IgD-negative memory B cell (primary cell): ENCODE results near the gene AP4M1. TPM values are rescaled to one million over a fixed set of nuclear protein-coding genes. Genes with fewer than 3 reads are reported as not detected.

Experiments
- H3K27ac Mint-ChIP-seq, 3 donors: one replicate each; pipeline ENCODE4 v1.8.0; 2020 to 2022; ENCODE audit warnings: mild to moderate bottlenecking in 3 of 3, mixed read lengths in 3 of 3, moderate library complexity in 1 of 3
- H3K27me3 Mint-ChIP-seq: one replicate; pipeline ENCODE4 v1.8.0; 2021; ENCODE audit warnings: mixed read lengths
- H3K36me3 Mint-ChIP-seq: one replicate; pipeline ENCODE4 v1.8.0; 2020; ENCODE audit warnings: mild to moderate bottlenecking, mixed read lengths
- H3K4me1 Mint-ChIP-seq, 3 donors: one replicate each; pipeline ENCODE4 v1.8.0; 2020 to 2022; ENCODE audit warnings: mixed read lengths in 3 of 3, mild to moderate bottlenecking in 1 of 3
- H3K4me3 Mint-ChIP-seq, 4 donors: one replicate each; pipeline ENCODE4 v1.8.0; 2020 to 2022; ENCODE audit warnings: mild to moderate bottlenecking in 4 of 4, mixed read lengths in 4 of 4, moderate library complexity in 3 of 4
- H3K9me3 Mint-ChIP-seq, 3 donors: one replicate each; pipeline ENCODE4 v1.8.0; 2020 to 2021; ENCODE audit warnings: mixed read lengths in 3 of 3, mild to moderate bottlenecking in 1 of 3
- polyA plus RNA-seq: library from polyadenylated mRNA; unstranded; fragments of 300-500 nt; fragmentation: Illumina TruSeq; gene quantifications from one replicate; pipeline ENCODE4 v1.2.3, GENCODE V29; 2021

AP4M1 gene
- polyA plus RNA-seq, 1 donor from 2014 or later = 4.5 TPM

GRCh38 chr7:100109521-100110163 lies 8.2 kb downstream of the AP4M1 start:
- Mint-ChIP-seq H3K4me3 (no peak overlapping the region), H3K36me3 (peaks cover 2% of the 10 kb centered on the region), H3K4me1 (no peaks in the 10 kb centered on the region), H3K27me3 (no peaks in the 10 kb centered on the region), H3K9me3 (no peaks in the 10 kb centered on the region), H3K27ac (no peak overlapping the region)

GRCh38 chr7:100111156-100111555 lies 9.7 kb downstream of the AP4M1 start:
- H3K4me1 Mint-ChIP-seq = no peaks in the 10 kb centered on the region
- no peaks in the 10 kb centered on the region for H3K27me3 Mint-ChIP-seq
- H3K36me3 Mint-ChIP-seq = peaks cover 2% of the 10 kb centered on the region
- H3K9me3 Mint-ChIP-seq = no peaks in the 10 kb centered on the region
- peak overlapping the region in 1 of 3 donors; percentile 35 for H3K27ac Mint-ChIP-seq
- peak overlapping the region in 1 of 4 donors; percentile 32 for H3K4me3 Mint-ChIP-seq

DNA sequence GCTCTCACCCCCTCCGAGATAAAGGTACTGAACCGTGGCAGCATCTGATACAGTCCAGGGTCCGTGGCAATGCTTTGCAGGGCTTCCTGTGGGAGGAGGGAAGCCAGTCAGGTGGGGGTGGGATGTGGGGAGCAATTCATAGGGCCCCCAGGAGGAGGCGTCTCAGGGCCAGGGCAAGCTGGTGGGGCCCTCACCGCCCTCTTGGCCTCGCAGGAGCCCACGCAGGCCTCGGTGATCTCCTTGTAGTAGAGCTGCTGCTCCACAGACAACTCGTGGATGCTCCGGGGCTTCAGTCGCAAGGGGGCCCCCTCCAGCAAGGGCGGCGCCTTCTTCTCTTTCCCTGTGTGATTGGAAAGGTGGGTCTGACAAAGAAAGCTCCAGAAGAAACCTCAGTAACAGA lies 10.5 kb downstream of the AP4M1 start:
- H3K27me3 Mint-ChIP-seq = no peaks in the 10 kb centered on the region

GRCh38 chr7:100115026-100115425 lies 13.6 kb downstream of the AP4M1 start:
- no peaks in the 10 kb centered on the region for H3K9me3 Mint-ChIP-seq
- no peak overlapping the region for H3K27ac Mint-ChIP-seq
- H3K36me3 Mint-ChIP-seq = peaks cover 2% of the 10 kb centered on the region
- peaks cover 10 to 14% (median 11%) of the 10 kb centered on the region in 3 donors for H3K4me1 Mint-ChIP-seq
- H3K4me3 Mint-ChIP-seq = no peak overlapping the region
- H3K27me3 Mint-ChIP-seq = no peaks in the 10 kb centered on the region

More for the DNA sequence above, 10.5 kb downstream of the AP4M1 start:
- Mint-ChIP-seq H3K27ac (no peak overlapping the region), H3K36me3 (peaks cover 2% of the 10 kb centered on the region), H3K9me3 (no peaks in the 10 kb centered on the region), H3K4me3 (peak overlapping the region in 1 of 4 donors; percentile 54), H3K4me1 (peaks cover 0 to 3% (median 0%) of the 10 kb centered on the region in 3 donors)

- peak overlapping the region; percentile 99 for H3K27ac Mint-ChIP-seq
- peak overlapping the region; percentile 96 to 98 (median 96) for H3K4me3 Mint-ChIP-seq
- peaks cover 3% of the 10 kb centered on the region for H3K36me3 Mint-ChIP-seq
- no peaks in the 10 kb centered on the region for H3K27me3 Mint-ChIP-seq
- no peaks in the 10 kb centered on the region for H3K9me3 Mint-ChIP-seq
- peaks cover 14 to 19% (median 17%) of the 10 kb centered on the region in 3 donors for H3K4me1 Mint-ChIP-seq
These were observed 17.1 kb downstream of the AP4M1 start for GRCh38 chr7:100118388-100119071.

- Mint-ChIP-seq H3K27me3 (no peaks in the 10 kb centered on the region), H3K4me1 (peaks cover 17 to 21% (median 19%) of the 10 kb centered on the region in 3 donors), H3K36me3 (peaks cover 2% of the 10 kb centered on the region), H3K4me3 (peak within 1 kb of the TSS; percentile 96 to 98 (median 96)), H3K27ac (peak within 1 kb of the TSS; percentile 99), H3K9me3 (no peaks in the 10 kb centered on the region)
These were observed 17.9 kb downstream of the AP4M1 start, which contains the start of the genes CNPY4 and TAF6 for GRCh38 chr7:100119072-100119969. CNPY4 (plus strand) TSS chr7:100119634; CDS start chr7:100119745, 111 bp downstream. TAF6 (minus strand) TSS chr7:100119358; CDS start chr7:100114209, 5,149 bp downstream.

GRCh38 chr7:100119970-100120732 lies 18.7 kb downstream of the AP4M1 start:
- no peaks in the 10 kb centered on the region for H3K27me3 Mint-ChIP-seq
- peak overlapping the region; percentile 96 to 98 (median 96) for H3K4me3 Mint-ChIP-seq
- no peaks in the 10 kb centered on the region for H3K9me3 Mint-ChIP-seq
- peaks cover 2% of the 10 kb centered on the region for H3K36me3 Mint-ChIP-seq
- H3K27ac Mint-ChIP-seq = peak overlapping the region; percentile 99
- H3K4me1 Mint-ChIP-seq = peaks cover 22 to 29% (median 25%) of the 10 kb centered on the region in 3 donors

- no peaks in the 10 kb centered on the region for H3K9me3 Mint-ChIP-seq
- peak overlapping the region; percentile 91 to 98 (median 96) for H3K4me3 Mint-ChIP-seq
- peak overlapping the region; percentile 4 to 99 (median 99) for H3K27ac Mint-ChIP-seq
- H3K4me1 Mint-ChIP-seq = peaks cover 25 to 29% (median 28%) of the 10 kb centered on the region in 3 donors
- peaks cover 2% of the 10 kb centered on the region for H3K36me3 Mint-ChIP-seq
- H3K27me3 Mint-ChIP-seq = no peaks in the 10 kb centered on the region
These were observed 19.2 kb downstream of the AP4M1 start for GRCh38 chr7:100120733-100121036.

- H3K27me3 Mint-ChIP-seq = no peaks in the 10 kb centered on the region
- peaks cover 5% of the 10 kb centered on the region for H3K36me3 Mint-ChIP-seq
- no peaks in the 10 kb centered on the region for H3K9me3 Mint-ChIP-seq
- peaks cover 29 to 33% (median 31%) of the 10 kb centered on the region in 3 donors for H3K4me1 Mint-ChIP-seq
- H3K27ac Mint-ChIP-seq = peak overlapping the region in 2 of 3 donors; percentile 52 to 73
- H3K4me3 Mint-ChIP-seq = peak overlapping the region in 1 of 4 donors; percentile 30
These were observed 20.6 kb downstream of the AP4M1 start for GRCh38 chr7:100122067-100122466.

GRCh38 chr7:100122568-100122967 lies 21.1 kb downstream of the AP4M1 start:
- no peaks in the 10 kb centered on the region for H3K27me3 Mint-ChIP-seq
- H3K27ac Mint-ChIP-seq = no peak overlapping the region
- H3K4me3 Mint-ChIP-seq = peak overlapping the region in 2 of 4 donors; percentile 28 to 70
- H3K9me3 Mint-ChIP-seq = no peaks in the 10 kb centered on the region
- H3K36me3 Mint-ChIP-seq = peaks cover 5% of the 10 kb centered on the region
- peaks cover 30 to 33% (median 31%) of the 10 kb centered on the region in 3 donors for H3K4me1 Mint-ChIP-seq

DNA sequence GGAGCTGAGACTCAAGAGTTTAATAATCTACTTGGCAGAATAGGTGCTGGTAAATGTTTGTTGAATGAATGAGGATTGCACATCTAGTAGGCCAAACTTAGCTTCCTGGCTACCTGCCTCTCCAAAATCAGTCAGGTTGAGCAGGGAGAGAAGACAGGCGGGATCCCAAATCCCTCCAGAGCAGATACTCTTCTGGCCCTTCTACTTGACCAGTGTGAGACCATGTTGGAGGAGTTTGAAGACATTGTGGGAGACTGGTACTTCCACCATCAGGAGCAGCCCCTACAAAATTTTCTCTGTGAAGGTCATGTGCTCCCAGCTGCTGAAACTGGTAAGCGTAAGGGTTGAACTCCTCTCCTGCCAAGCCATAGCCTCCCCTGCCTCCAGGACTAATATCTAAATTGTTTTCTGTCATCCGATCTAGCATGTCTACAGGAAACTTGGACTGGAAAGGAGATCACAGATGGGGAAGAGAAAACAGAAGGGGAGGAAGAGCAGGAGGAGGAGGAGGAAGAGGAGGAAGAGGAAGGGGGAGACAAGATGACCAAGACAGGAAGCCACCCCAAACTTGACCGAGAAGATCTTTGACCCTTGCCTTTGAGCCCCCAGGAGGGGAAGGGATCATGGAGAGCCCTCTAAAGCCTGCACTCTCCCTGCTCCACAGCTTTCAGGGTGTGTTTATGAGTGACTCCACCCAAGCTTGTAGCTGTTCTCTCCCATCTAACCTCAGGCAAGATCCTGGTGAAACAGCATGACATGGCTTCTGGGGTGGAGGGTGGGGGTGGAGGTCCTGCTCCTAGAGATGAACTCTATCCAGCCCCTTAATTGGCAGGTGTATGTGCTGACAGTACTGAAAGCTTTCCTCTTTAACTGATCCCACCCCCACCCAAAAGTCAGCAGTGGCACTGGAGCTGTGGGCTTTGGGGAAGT lies 23.1 kb downstream of the AP4M1 start:
- Mint-ChIP-seq H3K4me1 (peaks cover 22 to 30% (median 26%) of the 10 kb centered on the region in 3 donors), H3K4me3 (peak overlapping the region; percentile 44 to 96 (median 82)), H3K36me3 (peaks cover 5% of the 10 kb centered on the region), H3K27me3 (no peaks in the 10 kb centered on the region), H3K9me3 (no peaks in the 10 kb centered on the region), H3K27ac (peak overlapping the region in 2 of 3 donors; percentile 78 to 93)

DNA sequence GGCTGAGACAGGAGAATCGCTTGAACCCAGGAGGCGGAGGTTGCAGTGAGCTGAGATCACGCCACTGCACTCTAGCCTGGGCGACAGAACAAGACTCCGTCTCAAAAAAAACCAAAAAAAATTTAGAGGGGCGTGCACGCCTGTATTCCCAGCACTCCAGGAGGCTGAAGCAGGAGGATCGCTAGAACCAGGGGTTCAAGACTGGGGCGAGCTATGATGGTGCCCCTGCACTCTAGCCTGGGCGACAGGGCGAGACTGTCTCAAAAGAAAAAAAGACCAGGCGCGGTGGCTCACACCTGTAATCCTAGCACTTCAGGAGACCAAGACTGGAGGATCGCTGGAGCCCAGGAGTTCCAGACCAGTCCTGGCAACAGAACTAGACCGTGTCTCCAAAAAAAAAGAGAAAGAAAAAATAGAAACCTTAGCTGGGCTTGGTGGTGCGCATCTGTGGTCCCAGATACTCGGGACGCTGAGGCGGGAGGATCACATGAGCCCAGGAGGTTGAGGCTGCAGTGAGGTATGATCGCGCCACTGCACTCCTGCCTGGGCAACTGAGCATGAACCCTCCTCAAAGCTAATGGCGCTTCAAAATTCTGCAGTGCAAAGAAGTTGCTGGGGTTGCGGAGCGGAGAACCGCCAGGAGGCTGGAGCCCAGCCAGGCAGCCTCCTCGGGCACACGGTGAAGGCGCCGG lies 24.9 kb downstream of the AP4M1 start:
- Mint-ChIP-seq H3K9me3 (no peaks in the 10 kb centered on the region), H3K36me3 (peaks cover 5% of the 10 kb centered on the region), H3K4me3 (peak overlapping the region; percentile 96 to 100 (median 100)), H3K27me3 (no peaks in the 10 kb centered on the region), H3K27ac (peak overlapping the region; percentile 93 to 99 (median 99)), H3K4me1 (peaks cover 18 to 20% (median 19%) of the 10 kb centered on the region in 3 donors)
